Measurements from ENCODE around the gene SPATA21. TPM values are rescaled to one million over a fixed set of nuclear protein-coding genes. Genes with fewer than 3 reads are reported as not detected.

Gene SPATA21
- total and polyA plus RNA-seq, 10 of the 15 experiments (the other 5 are each of a cell fraction or from before 2014, with no cell fraction given): 0.05 to 1.1 (median 0.24) TPM; not detected in 1

DNA sequence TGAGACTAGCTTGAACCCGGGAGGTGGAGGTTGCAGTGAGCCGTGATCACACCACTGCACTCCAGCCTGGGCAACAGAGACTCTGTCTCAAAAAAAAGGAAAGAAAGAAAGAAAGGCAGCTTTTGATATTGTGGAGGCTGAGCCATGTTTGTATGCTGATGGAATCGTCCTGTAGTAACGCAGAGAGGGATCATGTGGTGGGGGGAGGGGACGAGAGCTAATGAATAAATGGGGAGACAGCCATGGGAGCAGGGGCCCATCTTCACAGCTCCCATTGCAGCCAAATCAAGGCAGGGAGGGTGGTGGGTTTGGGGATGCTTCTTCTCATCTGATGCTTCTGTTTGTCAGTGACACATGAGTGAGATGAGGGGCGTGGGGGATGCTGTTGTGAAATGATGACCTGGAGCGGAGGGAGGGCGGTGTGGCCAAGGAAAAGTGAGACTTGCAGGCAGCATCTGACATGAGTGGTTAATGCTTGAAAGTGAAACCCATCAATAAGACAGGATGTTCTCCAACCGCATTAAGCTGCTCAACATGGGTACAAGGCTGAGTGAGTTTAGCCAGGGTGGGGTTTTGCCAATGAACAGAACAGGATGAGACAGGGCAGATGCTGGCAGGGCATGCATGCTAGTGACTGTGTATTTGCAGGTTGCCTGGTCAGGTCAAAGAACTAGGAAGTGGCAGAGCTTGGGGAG, 16.7 kb downstream of the SPATA21 start:
- ChIA-PET SMC1A (ENCODE audit: uncharacterized antibody, unreplicated experiment) (interaction anchor here (0.7 to 2.3 kb wide), 9 partner anchors 12 to 68 kb away, joined by 3 to 13 read pairs (median 4); partner anchors contain the start of genes FBXO42 and NECAP2), RAD21 (ENCODE audit: unreplicated experiment) (interaction anchor here (1.2 to 2.7 kb wide), 5 partner anchors 12 to 52 kb away, joined by 3 to 14 read pairs (median 9); partner anchors contain the start of genes NECAP2 and SZRD1), CTCF (interaction anchor here (0.6 to 1.7 kb wide), 4 partner anchors 11 to 175 kb away, joined by 3 to 12 read pairs (median 4); partner anchors contain the start of gene NECAP2), POLR2A (interaction anchor here (0.7 to 1.8 kb wide), 4 partner anchors 20 to 53 kb away, joined by 3 to 7 read pairs (median 4); partner anchors contain the start of genes NECAP2 and SZRD1)
- 7% methylated on average over 9 of the region's 9 CpGs for WGBS (ENCODE audit: insufficient coverage, insufficient replicate concordance, low lambda C conversion rate, missing lambda C conversion rate)
- in situ Hi-C loops (cut with MboI): no loop called here
- intact Hi-C loops (cut with micrococcal nuclease; ENCODE audit: unreplicated experiment): no loop called here
- Histone ChIP-seq H3K9me3 (replicated peaks; ENCODE audit: control insufficient read depth, insufficient read depth, low read length) (no peaks in the 10 kb centered on the region), H3K27me3 (replicated peaks in 1 of 2; ENCODE audit: control insufficient read depth in 2 of 2, insufficient read depth in 2 of 2, low read length in 1 of 2) (no peaks in the 10 kb centered on the region), H3K4me1 (ENCODE audit: control insufficient read depth, insufficient read depth, low read length) (peaks cover 18% of the 10 kb centered on the region), H3K27ac (ENCODE audit: control insufficient read depth, insufficient read depth) (no peak overlapping the region), H3K4me2 (ENCODE audit: control insufficient read depth, insufficient read depth) (peak overlapping the region; percentile 36), H3K9ac (ENCODE audit: control insufficient read depth, insufficient read depth, low read length) (no peak overlapping the region), H3K79me2 (ENCODE audit: control insufficient read depth, insufficient read depth, low read length) (no peaks in the 10 kb centered on the region), H3K36me3 (ENCODE audit: control insufficient read depth in 2 of 2, insufficient read depth in 2 of 2, low read length in 1 of 2) (no peaks in the 10 kb centered on the region), H2AFZ (ENCODE audit: control insufficient read depth, low read depth, low read length) (no peak overlapping the region), H3K4me3 (peak overlapping the region; percentile 23; the same call in 1 of the 2 replicates), H4K20me1 (ENCODE audit: control insufficient read depth, insufficient read depth) (no peaks in the 10 kb centered on the region)
- ATAC-seq (peak; percentile 97), DNase-seq (ENCODE audit: low read depth, low spot score) (peak; percentile 84), FAIRE-seq (peak; percentile 100)
- no TSS peak for BruUV-seq (replicated peaks)
- no peak for TF ChIP-seq CBX5 (IDR thresholded peaks at IDR 0.05; ENCODE audit: low read depth)
- TF ChIP-seq SIX5 (IDR thresholded peaks at IDR 0.05; ENCODE audit: low read depth, low read length, severe bottlenecking): no peak
- 0 out of 2 replicates have a peak, but pooled peaks have one; percentile 27 for TF ChIP-seq PAX5 (IDR thresholded peaks at IDR 0.05; ENCODE audit: borderline replicate concordance, low read depth, low read length)
- no peak for TF ChIP-seq FOXM1 (IDR thresholded peaks at IDR 0.05; ENCODE audit: low read depth, low read length)
- TF ChIP-seq ATF7 (IDR thresholded peaks at IDR 0.05; ENCODE audit: low read depth): peak; percentile 52
- no peak for TF ChIP-seq MTA3 (IDR thresholded peaks at IDR 0.05; ENCODE audit: borderline replicate concordance, low read length)
- peak; percentile 88 for TF ChIP-seq HDGF (IDR thresholded peaks at IDR 0.05)
- peak; percentile 63 for TF ChIP-seq IKZF1 (conservative IDR thresholded peaks at IDR 0.05)
- peak; percentile 17 to 38; a peak in 2 of 4 replicates for TF ChIP-seq BHLHE40 (IDR thresholded peaks at IDR 0.05; ENCODE audit: borderline replicate concordance in 1 of 2, low read depth in 2 of 2, low read length in 1 of 2)
- TF ChIP-seq BCL11A (IDR thresholded peaks at IDR 0.05; ENCODE audit: low read depth, low read length): peak; percentile 46; the same call in 1 of the 2 replicates
- no peak for TF ChIP-seq NFYB (IDR thresholded peaks at IDR 0.05; ENCODE audit: insufficient read depth, low read depth, low read length)
- TF ChIP-seq, protein P1, sequence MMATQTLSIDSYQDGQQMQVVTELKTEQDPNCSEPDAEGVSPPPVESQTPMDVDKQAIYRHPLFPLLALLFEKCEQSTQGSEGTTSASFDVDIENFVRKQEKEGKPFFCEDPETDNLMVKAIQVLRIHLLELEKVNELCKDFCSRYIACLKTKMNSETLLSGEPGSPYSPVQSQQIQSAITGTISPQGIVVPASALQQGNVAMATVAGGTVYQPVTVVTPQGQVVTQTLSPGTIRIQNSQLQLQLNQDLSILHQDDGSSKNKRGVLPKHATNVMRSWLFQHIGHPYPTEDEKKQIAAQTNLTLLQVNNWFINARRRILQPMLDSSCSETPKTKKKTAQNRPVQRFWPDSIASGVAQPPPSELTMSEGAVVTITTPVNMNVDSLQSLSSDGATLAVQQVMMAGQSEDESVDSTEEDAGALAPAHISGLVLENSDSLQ (IDR thresholded peaks at IDR 0.05): peak; percentile 77; the same call in 1 of the 2 replicates
- peak; percentile 7; the same call in 1 of the 2 replicates for TF ChIP-seq SMC3 (IDR thresholded peaks at IDR 0.05; ENCODE audit: borderline replicate concordance, low read length)
- no peak for TF ChIP-seq CBX3 (IDR thresholded peaks at IDR 0.05; ENCODE audit: borderline replicate concordance, low read depth)
- no peak for TF ChIP-seq YY1 (IDR thresholded peaks at IDR 0.05; ENCODE audit: low read depth, low read length)
- no peak for TF ChIP-seq MYB (IDR thresholded peaks at IDR 0.05; ENCODE audit: borderline replicate concordance, low read depth, low read length)
- TF ChIP-seq, protein P2, sequence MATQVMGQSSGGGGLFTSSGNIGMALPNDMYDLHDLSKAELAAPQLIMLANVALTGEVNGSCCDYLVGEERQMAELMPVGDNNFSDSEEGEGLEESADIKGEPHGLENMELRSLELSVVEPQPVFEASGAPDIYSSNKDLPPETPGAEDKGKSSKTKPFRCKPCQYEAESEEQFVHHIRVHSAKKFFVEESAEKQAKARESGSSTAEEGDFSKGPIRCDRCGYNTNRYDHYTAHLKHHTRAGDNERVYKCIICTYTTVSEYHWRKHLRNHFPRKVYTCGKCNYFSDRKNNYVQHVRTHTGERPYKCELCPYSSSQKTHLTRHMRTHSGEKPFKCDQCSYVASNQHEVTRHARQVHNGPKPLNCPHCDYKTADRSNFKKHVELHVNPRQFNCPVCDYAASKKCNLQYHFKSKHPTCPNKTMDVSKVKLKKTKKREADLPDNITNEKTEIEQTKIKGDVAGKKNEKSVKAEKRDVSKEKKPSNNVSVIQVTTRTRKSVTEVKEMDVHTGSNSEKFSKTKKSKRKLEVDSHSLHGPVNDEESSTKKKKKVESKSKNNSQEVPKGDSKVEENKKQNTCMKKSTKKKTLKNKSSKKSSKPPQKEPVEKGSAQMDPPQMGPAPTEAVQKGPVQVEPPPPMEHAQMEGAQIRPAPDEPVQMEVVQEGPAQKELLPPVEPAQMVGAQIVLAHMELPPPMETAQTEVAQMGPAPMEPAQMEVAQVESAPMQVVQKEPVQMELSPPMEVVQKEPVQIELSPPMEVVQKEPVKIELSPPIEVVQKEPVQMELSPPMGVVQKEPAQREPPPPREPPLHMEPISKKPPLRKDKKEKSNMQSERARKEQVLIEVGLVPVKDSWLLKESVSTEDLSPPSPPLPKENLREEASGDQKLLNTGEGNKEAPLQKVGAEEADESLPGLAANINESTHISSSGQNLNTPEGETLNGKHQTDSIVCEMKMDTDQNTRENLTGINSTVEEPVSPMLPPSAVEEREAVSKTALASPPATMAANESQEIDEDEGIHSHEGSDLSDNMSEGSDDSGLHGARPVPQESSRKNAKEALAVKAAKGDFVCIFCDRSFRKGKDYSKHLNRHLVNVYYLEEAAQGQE (IDR thresholded peaks at IDR 0.05; ENCODE audit: low read depth, low read length): no peak
- TF ChIP-seq TBL1XR1 (IDR thresholded peaks at IDR 0.05; ENCODE audit: low read depth, low read length): peak; percentile 28; the same call in 1 of the 2 replicates

All from GM12878 (cell line).